Activated CD4-positive, alpha-beta memory T cell treated with anti-CD3 and anti-CD28 coated beads for 36 hours (primary cell): ENCODE data around the gene OR7G2. TPM values are rescaled to one million over a fixed set of nuclear protein-coding genes. Genes with fewer than 3 reads are reported as not detected.
"Not testable (repeated sequence)": the region's sequence is repeated elsewhere in the genome, so short reads cannot be mapped to it uniquely, and the experiment has no call there.

Experiments used
- CTCF ChIA-PET: fragments of 350-600 bp; sonication (Branson Sonifier 250); formaldehyde crosslinking; loops from one replicate; lab custom pipeline; 2021; ENCODE audit warnings: antibody characterized with exemption, inconsistent platforms; lab: Charles Lee
- POLR2A ChIA-PET: fragments of 350-600 bp; sonication (Branson Sonifier 250); formaldehyde crosslinking; loops from one replicate; lab custom pipeline; 2021; ENCODE audit warnings: antibody characterized with exemption; lab: Charles Lee
- DNase-seq: peaks from one replicate; pipeline ENCODE4 v3.0.0-alpha.2; 2020
- H3K27ac Mint-ChIP-seq: one replicate; pipeline ENCODE4 v1.8.0; 2021; ENCODE audit warnings: mixed read lengths
- H3K27me3 Mint-ChIP-seq: one replicate; pipeline ENCODE4 v1.8.0; 2021; ENCODE audit warnings: mixed read lengths
- H3K36me3 Mint-ChIP-seq: one replicate; pipeline ENCODE4 v1.8.0; 2021; ENCODE audit warnings: mixed read lengths
- H3K4me1 Mint-ChIP-seq: one replicate; pipeline ENCODE4 v1.8.0; 2021; ENCODE audit warnings: low read depth, mixed read lengths
- H3K4me3 Mint-ChIP-seq: one replicate; pipeline ENCODE4 v1.8.0; 2021; ENCODE audit warnings: mild to moderate bottlenecking, mixed read lengths
- H3K9me3 Mint-ChIP-seq: one replicate; pipeline ENCODE4 v1.8.0; 2021; ENCODE audit warnings: mixed read lengths
- intact Hi-C: fragments of 100-400 bp; cut with micrococcal nuclease; formaldehyde crosslinking; loops from one replicate; pipeline ENCODE4 v1.15.1; 2023
- total RNA-seq, 2 experiments: library from RNA; stranded (reverse); gene quantifications; one replicate each; pipeline ENCODE4 v1.2.3, GENCODE V29; 2021

The OR7G2 gene
- total RNA-seq, 2 experiments from 2014 or later = not detected

- peaks cover 2% of the 10 kb centered on the region for H3K27me3 Mint-ChIP-seq
- ChIA-PET POLR2A (interaction anchor here (0.6 kb wide), 1 partner anchor 16 kb away, joined by 3 read pairs; no protein-coding TSS in a partner anchor), CTCF (interaction anchor here (0.7 kb wide), 1 partner anchor 431 kb away, joined by 3 read pairs; no protein-coding TSS in a partner anchor)
- no peaks in the 10 kb centered on the region for H3K4me1 Mint-ChIP-seq
- no peaks in the 10 kb centered on the region for H3K9me3 Mint-ChIP-seq
- H3K36me3 Mint-ChIP-seq = no peaks in the 10 kb centered on the region
- H3K4me3 Mint-ChIP-seq = no peak overlapping the region
- intact Hi-C loops = no loop called here
- no peak for DNase-seq
- no peak overlapping the region for H3K27ac Mint-ChIP-seq
These were observed 37.2 kb downstream of the OR7G2 start for GRCh38 chr19:9070066-9070465.

GRCh38 chr19:9065457-9066014, 41.7 kb downstream of the OR7G2 start:
- no peak overlapping the region for H3K4me3 Mint-ChIP-seq

GRCh38 chr19:9061879-9062278, 45.4 kb downstream of the OR7G2 start:
- CTCF ChIA-PET = interaction anchor here (0.6 kb wide), 1 partner anchor 474 kb away, joined by 4 read pairs; no protein-coding TSS in a partner anchor

More at GRCh38 chr19:9065457-9066014, 41.7 kb downstream of the OR7G2 start:
- no peaks in the 10 kb centered on the region for H3K4me1 Mint-ChIP-seq
- DNase-seq = no peak
- no peaks in the 10 kb centered on the region for H3K27me3 Mint-ChIP-seq
- ChIA-PET CTCF (no interaction called here), POLR2A (no interaction called here)
- no peak overlapping the region for H3K27ac Mint-ChIP-seq
- intact Hi-C loops = no loop called here
- H3K36me3 Mint-ChIP-seq = no peaks in the 10 kb centered on the region
- H3K9me3 Mint-ChIP-seq = no peaks in the 10 kb centered on the region

DNA sequence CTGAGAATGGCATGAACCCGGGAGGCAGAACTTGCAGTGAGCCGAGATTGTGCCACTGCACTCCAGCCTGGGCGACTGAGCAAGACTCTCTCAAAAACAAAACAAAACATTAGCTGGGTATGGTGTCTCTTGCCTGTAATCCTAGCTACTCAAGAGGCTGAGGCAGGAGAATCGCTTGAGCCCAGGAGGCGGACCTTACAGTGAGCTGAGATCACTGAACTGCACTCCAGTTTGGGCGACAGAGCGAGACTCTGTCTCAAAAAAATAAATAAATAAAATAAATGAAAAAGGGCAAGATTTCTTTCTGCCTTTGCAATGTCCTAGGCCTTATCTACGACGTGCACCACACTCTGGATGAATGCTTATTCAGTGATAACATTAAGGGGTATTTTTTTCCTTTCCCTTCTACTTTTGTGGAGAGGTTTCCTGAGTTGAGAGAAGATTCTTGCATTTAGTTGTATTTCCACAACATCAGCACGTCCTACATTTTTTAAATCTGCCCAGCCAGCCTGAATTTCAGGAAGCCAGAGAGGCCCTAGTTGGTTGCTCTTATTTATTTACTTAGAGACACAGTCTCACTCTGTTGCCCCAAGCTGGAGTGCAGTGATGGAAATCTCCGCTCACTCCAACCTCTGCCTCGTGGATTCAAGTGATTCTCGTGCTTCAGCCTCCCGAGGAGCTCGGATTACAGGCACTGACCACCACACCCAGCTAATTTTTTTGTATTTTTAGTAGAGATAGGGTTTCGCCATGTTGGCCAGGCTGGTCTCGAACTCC, 46.5 kb downstream of the OR7G2 start:
- intact Hi-C loops = no loop called here

More at GRCh38 chr19:9061879-9062278, 45.4 kb downstream of the OR7G2 start:
- H3K4me3 Mint-ChIP-seq = no peak overlapping the region
- H3K4me1 Mint-ChIP-seq = no peaks in the 10 kb centered on the region
- no peaks in the 10 kb centered on the region for H3K36me3 Mint-ChIP-seq
- intact Hi-C loops = no loop called here
- H3K27me3 Mint-ChIP-seq = no peaks in the 10 kb centered on the region
- no peak for DNase-seq
- POLR2A ChIA-PET = no interaction called here
- H3K27ac Mint-ChIP-seq = no peak overlapping the region
- no peaks in the 10 kb centered on the region for H3K9me3 Mint-ChIP-seq

DNA sequence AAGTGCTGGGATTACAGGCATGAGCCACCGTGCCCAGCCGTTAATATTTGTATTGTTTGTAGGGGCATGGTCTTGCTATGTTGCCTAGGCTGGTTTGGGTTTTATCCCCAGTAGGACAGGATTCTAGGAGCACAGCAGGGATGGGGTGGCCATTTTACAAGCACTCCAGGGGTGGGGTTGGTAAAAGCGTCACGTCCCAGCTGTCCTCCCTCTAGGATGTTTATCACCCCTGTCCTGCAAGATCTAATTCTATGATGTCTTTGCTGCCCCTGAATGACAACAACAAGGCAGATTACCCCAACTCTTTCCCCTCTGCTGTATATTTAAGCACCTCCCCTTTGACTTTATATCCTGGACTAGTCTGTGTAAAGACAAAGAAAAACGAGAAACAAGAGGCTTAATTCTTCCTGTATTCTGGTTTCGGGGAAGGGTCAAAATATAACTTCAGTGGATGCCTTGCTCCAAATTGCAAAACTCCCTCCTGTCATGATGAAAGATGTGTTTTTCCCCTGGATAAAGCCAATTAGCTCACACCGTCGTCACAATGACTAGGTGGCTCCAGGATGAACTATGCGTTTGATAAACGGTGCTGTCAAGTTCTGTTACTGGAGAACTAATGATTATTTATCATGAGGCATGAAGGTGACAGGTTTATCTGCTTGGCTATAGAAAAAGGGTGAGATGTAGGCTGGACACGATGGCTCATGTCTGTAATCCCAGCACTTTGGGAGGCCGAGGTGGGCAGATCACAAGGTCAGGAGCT, 48.2 kb downstream of the OR7G2 start:
- Mint-ChIP-seq H3K27ac (no peak overlapping the region), H3K4me1 (no peaks in the 10 kb centered on the region), H3K36me3 (no peaks in the 10 kb centered on the region), H3K9me3 (no peaks in the 10 kb centered on the region), H3K4me3 (no peak overlapping the region), H3K27me3 (no peaks in the 10 kb centered on the region)
- ChIA-PET CTCF (no interaction called here), POLR2A (interaction anchor here (0.7 kb wide), 1 partner anchor 937 kb away, joined by 3 read pairs; no protein-coding TSS in a partner anchor)
- intact Hi-C loops = no loop called here
- no peak for DNase-seq

More for the DNA sequence above, 46.5 kb downstream of the OR7G2 start:
- Mint-ChIP-seq H3K27ac (no peak overlapping the region), H3K36me3 (no peaks in the 10 kb centered on the region), H3K27me3 (no peaks in the 10 kb centered on the region), H3K4me1 (no peaks in the 10 kb centered on the region), H3K4me3 (no peak overlapping the region), H3K9me3 (no peaks in the 10 kb centered on the region)
- POLR2A ChIA-PET = interaction anchor here (0.5 kb wide), 1 partner anchor 625 kb away, joined by 3 read pairs; no protein-coding TSS in a partner anchor
- DNase-seq = no peak
- CTCF ChIA-PET = no interaction called here

GRCh38 chr19:9057505-9058258, 49.6 kb downstream of the OR7G2 start:
- no peak overlapping the region for H3K27ac Mint-ChIP-seq
- intact Hi-C loops = no loop called here
- H3K4me3 Mint-ChIP-seq = no peak overlapping the region
- H3K9me3 Mint-ChIP-seq = no peaks in the 10 kb centered on the region
- CTCF ChIA-PET = no interaction called here
- POLR2A ChIA-PET = interaction anchor here (0.7 kb wide), 1 partner anchor 939 kb away, joined by 3 read pairs; no protein-coding TSS in a partner anchor
- H3K4me1 Mint-ChIP-seq = no peaks in the 10 kb centered on the region
- H3K27me3 Mint-ChIP-seq = peaks cover 2% of the 10 kb centered on the region
- no peaks in the 10 kb centered on the region for H3K36me3 Mint-ChIP-seq
- DNase-seq = no peak

- H3K4me3 Mint-ChIP-seq, H3K9me3 Mint-ChIP-seq, intact Hi-C loops, H3K27me3 Mint-ChIP-seq, DNase-seq, H3K36me3 Mint-ChIP-seq, H3K27ac Mint-ChIP-seq, POLR2A ChIA-PET, H3K4me1 Mint-ChIP-seq, CTCF ChIA-PET: not testable (repeated sequence)
These were observed 51.1 kb downstream of the OR7G2 start for GRCh38 chr19:9056131-9056530.

- Mint-ChIP-seq H3K27me3 (peaks cover 4% of the 10 kb centered on the region), H3K27ac (no peak overlapping the region), H3K4me1 (no peaks in the 10 kb centered on the region), H3K4me3 (no peak overlapping the region), H3K36me3 (no peaks in the 10 kb centered on the region), H3K9me3 (no peaks in the 10 kb centered on the region)
- intact Hi-C loops = no loop called here
- POLR2A ChIA-PET = interaction anchor here (0.5 kb wide), 1 partner anchor 15 kb away, joined by 3 read pairs; no protein-coding TSS in a partner anchor
- no peak for DNase-seq
- CTCF ChIA-PET = no interaction called here
These were observed 52.5 kb downstream of the OR7G2 start for GRCh38 chr19:9054765-9055164.

GRCh38 chr19:9054207-9054606, 53.1 kb downstream of the OR7G2 start:
- H3K36me3 Mint-ChIP-seq = no peaks in the 10 kb centered on the region
- ChIA-PET CTCF (no interaction called here), POLR2A (interaction anchor here (0.5 kb wide), 1 partner anchor 15 kb away, joined by 3 read pairs; no protein-coding TSS in a partner anchor)
- DNase-seq = no peak
- H3K27me3 Mint-ChIP-seq = peaks cover 4% of the 10 kb centered on the region
- intact Hi-C loops = no loop called here
- no peak overlapping the region for H3K4me3 Mint-ChIP-seq
- no peak overlapping the region for H3K27ac Mint-ChIP-seq
- no peaks in the 10 kb centered on the region for H3K9me3 Mint-ChIP-seq
- no peaks in the 10 kb centered on the region for H3K4me1 Mint-ChIP-seq

- DNase-seq, H3K36me3 Mint-ChIP-seq, H3K27me3 Mint-ChIP-seq, H3K4me1 Mint-ChIP-seq, H3K4me3 Mint-ChIP-seq, H3K27ac Mint-ChIP-seq, H3K9me3 Mint-ChIP-seq, CTCF ChIA-PET, POLR2A ChIA-PET, intact Hi-C loops: not testable (repeated sequence)
These were observed 53.6 kb downstream of the OR7G2 start for GRCh38 chr19:9053674-9054073.

DNA sequence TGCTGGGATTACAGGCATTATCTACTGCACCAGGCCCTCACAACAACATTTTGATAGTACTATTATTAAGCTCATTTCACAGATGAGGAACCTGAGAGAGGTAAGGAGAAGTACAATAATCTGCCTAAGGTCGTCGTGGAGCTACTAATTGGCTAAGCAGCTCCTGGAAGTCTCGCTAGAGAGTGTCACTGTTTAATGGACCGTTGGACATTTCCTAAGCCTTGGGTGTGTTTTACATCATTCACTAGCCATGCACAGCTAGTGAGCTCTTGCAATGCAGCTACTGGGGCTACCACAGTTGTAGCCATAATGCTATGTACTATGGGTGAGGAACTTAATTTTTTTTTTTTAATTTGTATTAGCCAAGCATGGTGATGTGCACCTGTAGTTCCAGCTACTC, 54.4 kb downstream of the OR7G2 start:
- no peaks in the 10 kb centered on the region for H3K36me3 Mint-ChIP-seq
- peaks cover 4% of the 10 kb centered on the region for H3K27me3 Mint-ChIP-seq
- ChIA-PET CTCF (no interaction called here), POLR2A (no interaction called here)
- DNase-seq = no peak
- intact Hi-C loops = no loop called here
- H3K27ac Mint-ChIP-seq = no peak overlapping the region
- H3K4me1 Mint-ChIP-seq = no peaks in the 10 kb centered on the region
- no peak overlapping the region for H3K4me3 Mint-ChIP-seq
- no peaks in the 10 kb centered on the region for H3K9me3 Mint-ChIP-seq
